SH-SY5Y (cell line): Measurements from ENCODE around the gene ACRBP.

Experiments
- GATA2 ChIP-seq: IDR thresholded peaks from 2 replicates; pipeline ENCODE4 v1.6.1; 2011; ENCODE audit warnings: mild to moderate bottlenecking, low read depth, low read length
- GATA3 ChIP-seq: IDR thresholded peaks from 2 replicates; pipeline ENCODE4 v1.6.1; 2011; ENCODE audit warnings: low read depth, mild to moderate bottlenecking, low read length, moderate library complexity

- no peak for TF ChIP-seq GATA2
- TF ChIP-seq GATA3: no peak
These were observed 8.9 kb downstream of the ACRBP start for GRCh38 chr12:6638305-6638704.
